CD1c-positive myeloid dendritic cell (primary cell): ENCODE results near the gene ANXA2R.

Experiments
- DNase-seq: peaks from one replicate; pipeline ENCODE4 v3.0.0-alpha.2; 2016; ENCODE audit errors: extremely low spot score

The ANXA2R gene

DNA sequence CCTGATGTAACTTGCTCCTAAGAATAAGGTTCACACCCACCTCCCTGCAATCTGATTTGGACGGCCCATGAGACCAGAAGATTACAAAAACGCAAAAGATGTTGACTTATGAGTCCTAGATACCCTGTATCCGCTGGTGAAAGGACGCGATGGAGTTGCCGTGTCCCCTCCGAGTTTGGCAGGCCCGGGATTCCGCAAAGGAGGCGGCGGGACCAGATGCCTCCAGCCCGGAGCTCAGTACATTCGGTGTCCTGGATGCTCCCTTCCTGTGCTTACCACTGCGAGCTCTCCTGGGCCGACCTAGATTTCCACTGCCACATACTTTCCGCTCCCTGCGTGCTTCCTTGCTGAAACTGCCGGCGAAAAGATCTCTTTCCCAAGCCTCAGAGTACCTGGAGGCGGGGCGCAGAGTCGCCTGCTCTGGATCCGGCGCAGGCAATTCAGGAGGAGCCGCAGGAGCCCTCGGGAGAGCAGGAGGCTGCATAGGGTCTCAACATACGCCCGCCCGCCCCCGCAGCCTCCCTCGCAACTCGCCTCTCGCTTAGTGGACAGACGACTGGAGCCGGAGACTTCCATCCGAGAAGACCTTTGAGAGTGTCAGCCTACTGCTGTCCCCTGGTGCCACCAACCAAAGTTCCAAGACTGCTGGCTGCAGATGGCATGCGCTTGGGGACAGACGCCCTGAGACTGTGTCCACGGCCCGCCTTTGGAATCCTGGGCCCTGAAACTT is 39.8 kb downstream of the ANXA2R start:
- peak; percentile 9 for DNase-seq

DNA sequence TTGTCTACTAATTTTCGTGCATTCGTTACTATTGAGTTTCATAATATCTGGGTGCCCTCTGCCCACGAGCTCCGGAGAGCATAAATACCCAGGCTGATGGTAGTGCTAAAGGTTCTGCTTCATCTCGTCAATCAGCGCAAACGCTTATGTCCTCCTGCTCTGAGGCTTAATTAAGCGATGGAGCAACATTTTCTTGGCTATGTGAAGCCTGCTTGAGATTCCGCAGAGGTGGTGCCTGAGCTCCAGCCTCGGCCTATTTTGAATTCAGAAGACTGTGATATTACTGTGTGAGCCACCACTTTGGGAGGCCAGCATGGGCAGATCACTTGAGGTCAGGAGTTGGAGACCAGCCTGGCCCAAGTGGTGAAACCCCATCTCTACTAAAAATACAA is 44.8 kb downstream of the ANXA2R start:
- DNase-seq = no peak

DNA sequence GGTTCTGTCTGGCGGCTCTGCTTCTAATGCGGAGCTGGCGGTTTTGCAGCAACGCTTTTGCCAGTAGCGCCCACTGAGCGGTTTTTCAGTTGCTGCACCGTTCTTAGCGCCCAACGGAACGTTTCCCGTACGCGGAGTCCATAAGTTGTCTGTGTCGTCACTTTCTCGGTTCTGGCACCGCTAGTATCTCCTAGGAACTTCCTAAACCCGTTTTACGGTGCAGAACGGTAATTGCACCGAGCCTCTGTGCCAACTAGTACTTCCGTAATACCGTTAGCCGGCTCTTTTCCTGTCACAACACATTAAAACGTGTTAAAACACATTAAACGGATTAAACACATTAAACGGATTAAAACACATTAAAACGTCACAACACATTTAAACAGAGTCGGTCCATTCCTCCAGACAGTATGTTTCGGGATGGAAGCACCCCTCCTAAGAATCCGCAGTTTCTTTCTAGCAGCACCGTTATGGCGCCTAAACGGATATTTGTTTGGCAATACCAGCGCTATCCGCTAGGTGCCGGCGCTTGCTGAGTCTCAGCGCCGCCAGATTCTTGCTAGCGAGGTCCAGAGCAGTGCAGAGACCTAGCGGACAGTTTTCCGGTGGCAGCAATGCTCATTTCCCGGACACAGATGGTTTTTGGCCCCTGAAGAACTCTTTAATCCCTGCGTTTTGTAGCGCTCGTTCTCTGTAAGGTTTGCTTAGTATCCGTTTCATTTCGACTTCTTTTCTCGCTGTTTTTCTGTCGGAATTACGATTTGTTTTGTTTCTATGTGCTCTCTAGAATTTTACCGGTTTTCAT is 45.4 kb downstream of the ANXA2R start:
- peak; percentile 96 for DNase-seq

DNA sequence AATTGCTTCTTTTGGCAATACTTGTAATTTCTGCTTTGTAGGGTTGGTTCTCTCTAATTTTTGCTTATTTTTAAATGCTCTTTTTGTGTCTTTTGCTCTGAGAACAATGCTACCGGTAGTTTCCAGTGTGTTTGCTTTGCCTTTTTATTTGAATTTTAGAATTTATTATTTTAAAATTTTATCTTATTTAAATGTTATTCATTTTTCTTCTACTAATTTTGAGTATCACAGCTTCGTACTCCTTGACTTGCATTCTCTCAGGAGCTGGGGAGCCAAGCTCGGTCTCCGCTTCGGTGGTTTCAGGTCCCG is 45.9 kb downstream of the ANXA2R start:
- DNase-seq = no peak

DNA sequence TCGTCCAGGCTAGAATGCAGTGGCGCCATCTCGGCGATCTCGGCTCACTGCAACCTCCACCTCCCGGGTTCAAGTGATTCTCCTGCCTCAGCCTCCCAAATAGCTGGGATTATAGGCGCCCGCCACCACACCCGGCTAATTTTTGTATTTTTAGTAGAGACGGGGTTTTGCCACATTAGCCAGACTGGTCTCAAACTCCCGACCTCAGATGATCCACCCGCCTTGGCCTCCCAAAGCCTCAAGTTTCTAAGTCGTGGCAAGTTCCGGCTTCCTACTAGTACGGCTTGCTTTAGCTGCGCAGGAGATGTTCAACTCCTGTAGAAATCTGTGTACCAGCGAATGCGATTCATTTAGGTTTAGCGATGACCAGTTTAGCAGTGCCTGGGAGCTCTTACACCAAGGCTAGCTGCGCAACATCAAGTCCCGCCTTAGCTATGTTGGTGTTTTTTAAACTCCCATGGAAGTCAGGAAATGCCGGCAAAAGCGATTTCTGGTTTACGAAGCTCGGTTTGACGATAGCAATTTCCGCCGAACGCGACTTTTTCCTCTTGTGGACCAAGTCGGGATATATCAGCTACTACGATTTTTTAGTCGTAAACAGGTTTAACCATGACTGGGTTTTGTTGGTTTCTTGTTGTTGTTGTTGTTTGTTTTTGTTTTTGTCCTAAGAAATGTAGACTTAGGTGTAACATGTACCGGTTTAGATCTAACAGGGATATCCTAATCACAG is 46.4 kb downstream of the ANXA2R start:
- peak; percentile 84 for DNase-seq

DNA sequence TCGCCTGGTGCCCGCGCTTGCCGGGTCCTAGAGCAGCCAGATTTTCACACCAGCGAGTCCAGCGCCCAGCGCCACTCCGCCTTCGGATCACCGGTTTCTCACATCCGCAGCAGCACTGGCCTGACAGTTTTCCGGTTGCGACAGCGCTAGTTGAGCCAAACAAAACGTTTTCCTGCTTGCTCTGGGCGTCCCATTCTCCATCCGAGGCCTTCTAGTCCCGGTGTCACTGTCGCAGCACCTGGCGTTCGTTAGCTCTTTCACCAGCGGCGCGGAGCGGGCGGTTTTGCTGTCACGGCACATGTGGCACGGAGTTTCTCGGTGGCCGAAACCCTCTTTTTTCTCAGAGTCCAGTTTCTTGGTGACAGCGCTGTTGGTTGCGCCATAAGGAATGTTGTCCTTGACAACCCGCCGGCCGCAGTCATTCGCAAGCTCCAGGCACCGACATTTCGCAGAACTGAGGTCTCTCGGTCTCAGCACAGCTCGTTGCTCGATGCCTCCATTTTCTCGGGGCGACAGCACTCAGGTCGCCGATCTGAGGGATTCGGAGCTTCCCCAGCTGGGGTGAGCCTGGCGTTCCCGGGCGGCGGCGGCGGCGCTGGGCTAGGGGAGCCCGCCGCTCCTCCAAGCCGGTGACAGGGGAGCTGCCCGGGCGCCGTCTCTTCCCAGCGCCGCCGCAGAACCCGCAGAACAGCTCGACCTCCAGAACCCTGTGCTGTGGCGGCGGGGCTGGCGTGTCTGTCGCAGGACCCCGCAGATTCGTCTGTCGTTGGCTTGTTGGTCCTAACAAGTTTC is 47.8 kb downstream of the ANXA2R start:
- peak; percentile 94 for DNase-seq

DNA sequence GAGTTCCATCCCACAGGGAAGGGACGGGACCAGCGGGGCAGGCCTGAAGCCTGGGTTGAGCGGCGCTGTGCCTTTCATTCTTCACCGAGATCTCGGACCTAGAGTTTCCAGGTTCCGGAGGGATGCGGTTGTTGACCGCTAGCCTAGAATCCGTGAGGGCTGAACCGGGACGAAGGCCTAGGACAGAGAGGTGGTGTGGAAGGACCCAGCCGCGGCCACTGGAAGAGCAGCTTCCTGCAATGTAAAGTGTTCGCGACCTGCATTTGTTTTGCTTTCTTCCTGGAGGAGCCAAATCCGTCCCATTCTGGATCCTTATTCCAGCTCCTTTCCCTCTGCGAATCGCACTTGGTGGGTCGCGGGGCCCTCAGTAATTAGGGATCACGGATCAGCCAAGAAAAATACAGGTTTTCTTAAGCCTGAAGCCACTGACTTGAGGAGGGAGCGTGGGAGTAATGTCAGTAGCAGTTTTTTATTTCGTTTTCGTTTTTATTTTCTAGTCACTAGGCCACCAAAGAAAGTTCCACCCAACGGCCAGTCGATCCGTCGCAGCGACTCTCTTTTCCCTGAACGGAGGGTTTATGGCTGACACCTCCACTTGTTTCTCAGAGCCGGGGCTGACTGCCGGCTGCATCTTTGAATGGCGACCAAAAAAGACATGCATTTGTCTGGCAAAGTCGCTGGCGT is 48.6 kb downstream of the ANXA2R start:
- DNase-seq = no peak

DNA sequence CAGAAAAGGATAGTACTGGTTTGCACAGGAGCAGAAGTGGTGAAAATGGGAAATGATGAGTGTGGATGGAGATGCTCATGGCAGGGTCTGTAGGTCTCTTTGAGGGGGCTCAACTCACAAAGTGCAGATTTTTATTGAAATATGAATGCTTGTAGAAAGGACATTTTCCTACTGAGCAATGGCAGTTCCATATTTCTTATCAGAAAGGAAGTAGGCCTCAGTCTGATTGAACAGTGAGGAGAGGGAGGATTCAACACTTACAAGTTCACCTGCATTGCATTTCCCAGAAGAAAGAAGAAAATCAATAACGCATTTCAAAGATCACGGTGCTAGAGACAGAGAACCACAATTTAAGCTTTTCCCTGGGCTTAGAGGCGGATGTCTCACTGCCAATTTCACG is 49.2 kb downstream of the ANXA2R start:
- no peak for DNase-seq
